Activated CD8-positive, alpha-beta T cell treated with anti-CD3 and anti-CD28 coated beads for 36 hours (primary cell): ENCODE data around the gene C8A. TPM values are rescaled to one million over a fixed set of nuclear protein-coding genes. Genes with fewer than 3 reads are reported as not detected.

Experiments
- ATAC-seq: fragments of 200-7000 bp; cut with Tn5 transposase; one replicate; pipeline ENCODE4 v1.10.0; 2021; ENCODE audit warnings: mild to moderate bottlenecking, moderate library complexity
- CTCF ChIA-PET: fragments of 350-600 bp; sonication (Branson Sonifier 250); formaldehyde crosslinking; loops from one replicate; lab custom pipeline; 2021; ENCODE audit warnings: antibody characterized with exemption; lab: Charles Lee
- POLR2A ChIA-PET: fragments of 350-600 bp; sonication (Branson Sonifier 250); formaldehyde crosslinking; loops from one replicate; lab custom pipeline; 2021; ENCODE audit warnings: antibody characterized with exemption; lab: Charles Lee
- DNase-seq: peaks from one replicate; pipeline ENCODE4 v3.0.0-alpha.2; 2020
- H3K27ac Mint-ChIP-seq: one replicate; pipeline ENCODE4 v1.8.0; 2021; ENCODE audit warnings: mild to moderate bottlenecking, mixed read lengths
- H3K27me3 Mint-ChIP-seq: one replicate; pipeline ENCODE4 v1.8.0; 2021; ENCODE audit warnings: mixed read lengths
- H3K36me3 Mint-ChIP-seq: one replicate; pipeline ENCODE4 v1.8.0; 2021; ENCODE audit warnings: low read depth, mixed read lengths
- H3K4me1 Mint-ChIP-seq: one replicate; pipeline ENCODE4 v1.8.0; 2021; ENCODE audit warnings: low read depth, mixed read lengths
- H3K4me3 Mint-ChIP-seq: one replicate; pipeline ENCODE4 v1.8.0; 2021; ENCODE audit warnings: mild to moderate bottlenecking, moderate library complexity, mixed read lengths
- H3K9me3 Mint-ChIP-seq: one replicate; pipeline ENCODE4 v1.8.0; 2021; ENCODE audit warnings: mixed read lengths
- intact Hi-C: fragments of 100-400 bp; cut with micrococcal nuclease; formaldehyde crosslinking; loops from one replicate; pipeline ENCODE4 v1.10.0; 2022
- total RNA-seq, 2 experiments: library from RNA; stranded (reverse); gene quantifications; one replicate each; pipeline ENCODE4 v1.2.3, GENCODE V29; 2021
- TF ChIP-seq, protein P1 (sequence below): fragments of 200-600 bp; IDR thresholded peaks from one replicate; pipeline ENCODE4 v1.8.0; 2022; ENCODE audit warnings: antibody characterized with exemption, mild to moderate bottlenecking

C8A gene
- total RNA-seq = not detected

DNA sequence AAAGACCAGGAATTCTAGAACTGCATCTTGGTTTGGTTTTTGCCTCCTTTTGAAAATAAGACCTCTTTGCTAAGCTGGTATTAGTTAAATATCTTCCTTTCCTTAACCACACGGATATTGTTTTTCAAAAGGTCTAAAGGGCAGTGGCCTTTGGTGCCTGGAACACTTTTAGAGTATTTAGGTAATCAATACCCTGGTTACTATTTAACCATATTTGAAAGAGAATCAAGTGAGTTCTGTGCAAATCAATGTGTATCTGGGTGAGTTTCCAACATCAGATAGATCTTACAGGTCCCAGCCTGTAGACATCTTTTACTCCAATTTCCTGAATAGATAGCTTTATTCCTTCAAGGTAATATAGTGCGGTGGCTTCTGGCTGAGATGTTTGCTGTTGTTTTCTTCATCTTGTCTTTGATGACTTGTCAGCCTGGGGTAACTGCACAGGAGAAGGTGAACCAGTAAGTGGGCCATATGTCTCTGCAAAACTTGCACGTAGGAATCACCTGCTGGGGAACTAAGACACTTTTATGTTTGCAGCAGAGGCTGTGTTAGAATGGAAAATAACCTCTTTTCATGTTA lies at the start of gene C8A:
C8A (plus strand) TSS at position 277 of the 579 bp plus-strand sequence; CDS start at position 382, 105 bp downstream.
- H3K4me1 Mint-ChIP-seq = no peaks in the 10 kb centered on the region
- ATAC-seq = no peak
- CTCF ChIA-PET = no interaction called here

DNA sequence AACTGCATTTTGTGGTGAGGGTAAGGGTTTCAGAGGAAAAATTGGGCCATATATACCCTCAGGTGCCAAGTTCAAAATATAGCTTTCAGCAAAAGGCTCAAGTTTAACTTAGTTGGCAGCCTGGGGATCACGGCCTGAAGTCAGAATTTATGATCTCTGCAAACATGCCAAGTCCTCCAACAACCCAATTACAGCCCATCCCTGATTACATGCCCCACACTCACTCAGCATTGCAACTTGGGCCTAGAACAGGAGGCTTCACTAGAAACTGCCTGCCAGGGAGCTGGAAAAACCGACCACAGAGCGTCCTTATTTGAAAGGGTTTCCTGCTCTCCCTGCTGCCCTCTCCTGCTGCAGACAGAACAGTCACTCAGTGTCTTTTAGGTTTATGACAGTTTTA lies 47.8 kb upstream of the C8A start:
- Mint-ChIP-seq H3K9me3 (no peaks in the 10 kb centered on the region), H3K4me1 (no peaks in the 10 kb centered on the region), H3K27ac (no peak overlapping the region), H3K4me3 (no peak overlapping the region), H3K27me3 (peaks cover 8% of the 10 kb centered on the region), H3K36me3 (no peaks in the 10 kb centered on the region)
- intact Hi-C loops = no loop called here
- TF ChIP-seq, protein P1, sequence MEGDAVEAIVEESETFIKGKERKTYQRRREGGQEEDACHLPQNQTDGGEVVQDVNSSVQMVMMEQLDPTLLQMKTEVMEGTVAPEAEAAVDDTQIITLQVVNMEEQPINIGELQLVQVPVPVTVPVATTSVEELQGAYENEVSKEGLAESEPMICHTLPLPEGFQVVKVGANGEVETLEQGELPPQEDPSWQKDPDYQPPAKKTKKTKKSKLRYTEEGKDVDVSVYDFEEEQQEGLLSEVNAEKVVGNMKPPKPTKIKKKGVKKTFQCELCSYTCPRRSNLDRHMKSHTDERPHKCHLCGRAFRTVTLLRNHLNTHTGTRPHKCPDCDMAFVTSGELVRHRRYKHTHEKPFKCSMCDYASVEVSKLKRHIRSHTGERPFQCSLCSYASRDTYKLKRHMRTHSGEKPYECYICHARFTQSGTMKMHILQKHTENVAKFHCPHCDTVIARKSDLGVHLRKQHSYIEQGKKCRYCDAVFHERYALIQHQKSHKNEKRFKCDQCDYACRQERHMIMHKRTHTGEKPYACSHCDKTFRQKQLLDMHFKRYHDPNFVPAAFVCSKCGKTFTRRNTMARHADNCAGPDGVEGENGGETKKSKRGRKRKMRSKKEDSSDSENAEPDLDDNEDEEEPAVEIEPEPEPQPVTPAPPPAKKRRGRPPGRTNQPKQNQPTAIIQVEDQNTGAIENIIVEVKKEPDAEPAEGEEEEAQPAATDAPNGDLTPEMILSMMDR = no peak
- ATAC-seq (no peak), DNase-seq (no peak)
- ChIA-PET POLR2A (no interaction called here), CTCF (interaction anchor here (1.5 to 3.3 kb wide), 2 partner anchors 14 to 25 kb away, joined by 3 to 14 read pairs; partner anchors contain the start of gene FYB2)

More for the DNA sequence above, at the start of gene C8A:
- Mint-ChIP-seq H3K9me3 (no peaks in the 10 kb centered on the region), H3K27me3 (peaks cover 14% of the 10 kb centered on the region), H3K4me3 (no peak within 1 kb of the TSS), H3K27ac (no peak within 1 kb of the TSS), H3K36me3 (no peaks in the 10 kb centered on the region)
- POLR2A ChIA-PET = interaction anchor here (0.6 kb wide), 1 partner anchor 150 kb away, joined by 3 read pairs; no protein-coding TSS in a partner anchor
- no peak for DNase-seq
- intact Hi-C loops = no loop called here
- TF ChIP-seq, protein P1 = no peak

DNA sequence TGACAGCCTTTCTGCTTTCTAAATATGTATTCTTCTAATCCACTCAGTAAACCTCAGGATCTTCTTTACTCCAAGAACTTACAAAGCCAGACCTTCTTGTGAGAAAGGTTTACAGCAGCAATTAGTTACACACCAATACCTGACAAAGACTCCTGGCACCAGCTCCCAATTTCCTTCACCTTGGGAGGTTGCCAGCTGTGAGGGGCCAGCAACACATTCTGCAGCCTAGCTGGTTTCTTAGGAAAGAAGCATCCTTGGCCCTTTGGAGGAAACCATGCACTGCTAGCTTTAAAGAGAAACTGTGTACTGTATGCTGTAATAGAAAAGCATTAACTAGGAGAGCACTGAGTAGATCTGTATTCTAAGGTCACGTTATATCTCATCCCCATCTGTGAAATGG lies 46.2 kb upstream of the C8A start:
- H3K9me3 Mint-ChIP-seq = no peaks in the 10 kb centered on the region
- CTCF ChIA-PET = interaction anchor here (3.3 kb wide), 1 partner anchor 12 kb away, joined by 14 read pairs; the partner anchor contains the start of gene FYB2
- no peaks in the 10 kb centered on the region for H3K36me3 Mint-ChIP-seq
- H3K27ac Mint-ChIP-seq = no peak overlapping the region
- DNase-seq (no peak), ATAC-seq (no peak)
- H3K27me3 Mint-ChIP-seq = peaks cover 12% of the 10 kb centered on the region
- TF ChIP-seq, protein P1 = no peak
- POLR2A ChIA-PET = no interaction called here
- H3K4me3 Mint-ChIP-seq = no peak overlapping the region
- H3K4me1 Mint-ChIP-seq = no peaks in the 10 kb centered on the region
- intact Hi-C loops = no loop called here

DNA sequence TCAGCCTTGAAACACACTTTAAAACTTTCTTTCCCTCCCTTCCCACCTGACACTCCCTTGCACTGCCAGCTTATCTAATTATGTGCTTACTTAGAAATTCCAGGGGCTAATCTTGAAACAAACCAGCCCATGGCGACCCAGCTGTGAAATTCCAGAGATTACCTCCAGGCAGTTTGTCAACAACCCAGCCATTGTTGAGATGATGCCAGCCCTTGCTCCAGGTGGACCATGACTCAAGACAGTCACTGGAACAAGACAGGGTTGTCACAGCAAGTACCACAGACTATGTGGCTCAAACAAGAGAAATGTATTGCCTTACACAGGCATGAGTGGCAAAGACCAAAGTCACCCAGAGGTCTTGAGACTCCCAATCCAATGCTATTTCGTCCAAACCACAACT lies 43.3 kb upstream of the C8A start:
- ChIA-PET POLR2A (no interaction called here), CTCF (interaction anchor here (1.4 kb wide), 1 partner anchor 10 kb away, joined by 5 read pairs; no protein-coding TSS in a partner anchor)
- Mint-ChIP-seq H3K27me3 (peaks cover 17% of the 10 kb centered on the region), H3K27ac (no peak overlapping the region), H3K4me3 (no peak overlapping the region), H3K4me1 (no peaks in the 10 kb centered on the region), H3K36me3 (no peaks in the 10 kb centered on the region), H3K9me3 (no peaks in the 10 kb centered on the region)
- DNase-seq (no peak), ATAC-seq (no peak)
- TF ChIP-seq, protein P1 = no peak
- intact Hi-C loops = no loop called here

DNA sequence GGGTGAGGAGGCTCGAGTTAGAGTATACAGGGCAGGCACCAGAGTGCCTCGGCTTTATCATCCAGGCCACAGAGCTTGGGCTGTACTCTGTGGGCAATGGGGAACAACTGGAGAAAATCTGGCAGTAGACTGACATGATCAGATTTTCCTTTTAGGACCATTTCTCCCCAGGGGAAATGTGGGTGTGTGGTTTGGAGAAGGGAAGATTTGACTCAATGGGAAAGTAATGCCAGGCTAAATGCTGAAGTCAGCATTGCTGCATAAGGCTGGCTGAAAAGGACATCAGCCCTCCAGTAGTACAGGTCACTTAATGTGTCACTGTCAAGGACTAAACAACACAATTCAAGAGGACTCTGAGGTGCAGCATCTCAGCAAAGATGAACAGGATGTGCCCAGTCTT lies 40.4 kb upstream of the C8A start:
- Mint-ChIP-seq H3K27ac (no peak overlapping the region), H3K4me1 (no peaks in the 10 kb centered on the region), H3K27me3 (peaks cover 21% of the 10 kb centered on the region), H3K9me3 (no peaks in the 10 kb centered on the region), H3K4me3 (no peak overlapping the region), H3K36me3 (no peaks in the 10 kb centered on the region)
- ChIA-PET CTCF (no interaction called here), POLR2A (no interaction called here)
- DNase-seq = no peak
- ATAC-seq = no peak
- TF ChIP-seq, protein P1 = no peak
- intact Hi-C loops = no loop called here
